ENCODE data around the gene FIBP. TPM values are rescaled to one million over a fixed set of nuclear protein-coding genes. Genes with fewer than 3 reads are reported as not detected.
A peak's percentile ranks its signal among the peaks of the same experiment; 100 is the strongest.

FIBP gene
- total RNA-seq, 1 donor from 2014 or later: 67.4 TPM

GRCh38 chr11:65917434-65918210 is 29.4 kb upstream of the FIBP start:
- Histone ChIP-seq H3K4me1 (ENCODE audit: insufficient read depth, low read length) (peaks cover 61% of the 10 kb centered on the region), H2AFZ (ENCODE audit: low read depth, low read length) (no peak overlapping the region), H3K27ac (ENCODE audit: low read depth, low read length) (peak overlapping the region; percentile 97), H3K27me3 (ENCODE audit: insufficient read depth, low read length) (no peaks in the 10 kb centered on the region), H4K20me1 (ENCODE audit: insufficient read depth, low read length) (peaks cover 9% of the 10 kb centered on the region), H3K9me3 (ENCODE audit: insufficient read depth, low read depth, low read length) (no peaks in the 10 kb centered on the region), H3K9ac (ENCODE audit: low read length) (peak overlapping the region; percentile 95), H3K36me3 (ENCODE audit: insufficient read depth, low read length) (peaks cover 14% of the 10 kb centered on the region), H3K4me3 (ENCODE audit: insufficient read depth, low read depth, low read length) (peak overlapping the region; percentile 87), H3K4me2 (ENCODE audit: low read length) (peak overlapping the region; percentile 98), H3K79me2 (ENCODE audit: insufficient read depth, low read length) (peaks cover 59% of the 10 kb centered on the region)
- H3K4me3 Mint-ChIP-seq (ENCODE audit: unreplicated experiment): peak overlapping the region; percentile 88
- H3K27me3 Mint-ChIP-seq (ENCODE audit: low read depth, unreplicated experiment): no peaks in the 10 kb centered on the region
- H3K27ac Mint-ChIP-seq (ENCODE audit: unreplicated experiment): peak overlapping the region; percentile 98
- TF ChIP-seq EZH2 (IDR thresholded peaks at IDR 0.05; ENCODE audit: insufficient read depth, low read length) (no peak), CTCF (IDR thresholded peaks at IDR 0.05; ENCODE audit: insufficient read depth, low read depth, low read length) (no peak)
- DNase-seq (ENCODE audit: low read depth) (no peak), FAIRE-seq (no peak)
- H3K4me1 Mint-ChIP-seq (ENCODE audit: low read depth, unreplicated experiment): peaks cover 30% of the 10 kb centered on the region
- H3K9me3 Mint-ChIP-seq (ENCODE audit: unreplicated experiment): no peaks in the 10 kb centered on the region
- H3K36me3 Mint-ChIP-seq (ENCODE audit: low read depth, unreplicated experiment): peaks cover 8% of the 10 kb centered on the region

- Histone ChIP-seq H3K27me3 (ENCODE audit: insufficient read depth, low read length) (no peaks in the 10 kb centered on the region), H3K9ac (ENCODE audit: low read length) (peak overlapping the region; percentile 66), H3K36me3 (ENCODE audit: insufficient read depth, low read length) (peaks cover 8% of the 10 kb centered on the region), H3K4me1 (ENCODE audit: insufficient read depth, low read length) (peaks cover 67% of the 10 kb centered on the region), H3K9me3 (ENCODE audit: insufficient read depth, low read depth, low read length) (no peaks in the 10 kb centered on the region), H3K27ac (ENCODE audit: low read depth, low read length) (peak overlapping the region; percentile 97), H3K4me2 (ENCODE audit: low read length) (peak overlapping the region; percentile 98), H3K79me2 (ENCODE audit: insufficient read depth, low read length) (peaks cover 53% of the 10 kb centered on the region), H4K20me1 (ENCODE audit: insufficient read depth, low read length) (peaks cover 9% of the 10 kb centered on the region), H2AFZ (ENCODE audit: low read depth, low read length) (no peak overlapping the region), H3K4me3 (ENCODE audit: insufficient read depth, low read depth, low read length) (peak overlapping the region; percentile 87)
- Mint-ChIP-seq H3K4me1 (ENCODE audit: low read depth, unreplicated experiment) (peaks cover 30% of the 10 kb centered on the region), H3K4me3 (ENCODE audit: unreplicated experiment) (peak overlapping the region; percentile 76), H3K9me3 (ENCODE audit: unreplicated experiment) (no peaks in the 10 kb centered on the region), H3K36me3 (ENCODE audit: low read depth, unreplicated experiment) (peaks cover 2% of the 10 kb centered on the region), H3K27ac (ENCODE audit: unreplicated experiment) (peak overlapping the region; percentile 98), H3K27me3 (ENCODE audit: low read depth, unreplicated experiment) (no peaks in the 10 kb centered on the region)
- no peak for DNase-seq (ENCODE audit: low read depth)
- no peak for FAIRE-seq
- TF ChIP-seq CTCF (IDR thresholded peaks at IDR 0.05; ENCODE audit: insufficient read depth, low read depth, low read length) (no peak), EZH2 (IDR thresholded peaks at IDR 0.05; ENCODE audit: insufficient read depth, low read length) (no peak)
These were observed 28.8 kb upstream of the FIBP start for GRCh38 chr11:65917077-65917433.

GRCh38 chr11:65916391-65916790 is 28.1 kb upstream of the FIBP start:
- Histone ChIP-seq H3K36me3 (ENCODE audit: insufficient read depth, low read length) (peaks cover 8% of the 10 kb centered on the region), H3K9me3 (ENCODE audit: insufficient read depth, low read depth, low read length) (no peaks in the 10 kb centered on the region), H4K20me1 (ENCODE audit: insufficient read depth, low read length) (peaks cover 9% of the 10 kb centered on the region), H2AFZ (ENCODE audit: low read depth, low read length) (no peak overlapping the region), H3K4me1 (ENCODE audit: insufficient read depth, low read length) (peaks cover 73% of the 10 kb centered on the region), H3K4me3 (ENCODE audit: insufficient read depth, low read depth, low read length) (no peak overlapping the region), H3K9ac (ENCODE audit: low read length) (peak overlapping the region; percentile 66), H3K27me3 (ENCODE audit: insufficient read depth, low read length) (no peaks in the 10 kb centered on the region), H3K4me2 (ENCODE audit: low read length) (peak overlapping the region; percentile 98), H3K79me2 (ENCODE audit: insufficient read depth, low read length) (peaks cover 53% of the 10 kb centered on the region), H3K27ac (ENCODE audit: low read depth, low read length) (peak overlapping the region; percentile 97)
- TF ChIP-seq CTCF (IDR thresholded peaks at IDR 0.05; ENCODE audit: insufficient read depth, low read depth, low read length) (no peak), EZH2 (IDR thresholded peaks at IDR 0.05; ENCODE audit: insufficient read depth, low read length) (no peak)
- peak overlapping the region; percentile 98 for H3K27ac Mint-ChIP-seq (ENCODE audit: unreplicated experiment)
- no peaks in the 10 kb centered on the region for H3K27me3 Mint-ChIP-seq (ENCODE audit: low read depth, unreplicated experiment)
- FAIRE-seq (no peak), DNase-seq (ENCODE audit: low read depth) (no peak)
- no peaks in the 10 kb centered on the region for H3K9me3 Mint-ChIP-seq (ENCODE audit: unreplicated experiment)
- peaks cover 34% of the 10 kb centered on the region for H3K4me1 Mint-ChIP-seq (ENCODE audit: low read depth, unreplicated experiment)
- peak overlapping the region; percentile 76 for H3K4me3 Mint-ChIP-seq (ENCODE audit: unreplicated experiment)
- H3K36me3 Mint-ChIP-seq (ENCODE audit: low read depth, unreplicated experiment): peaks cover 2% of the 10 kb centered on the region
